ENCODE results near the gene MDFIC. TPM values are rescaled to one million over a fixed set of nuclear protein-coding genes. Genes with fewer than 3 reads are reported as not detected.

Gene MDFIC
- total and polyA plus RNA-seq, 2 of the 4 experiments (the other 2 are of a cell fraction), result 16.9 to 35.0 TPM

GRCh38 chr7:115034515-115034914, 112.6 kb downstream of the MDFIC start:
- H3K56ac ChIP-seq (ENCODE audit: extremely low read depth, insufficient read depth, low read length), result no peak overlapping the region
- intact Hi-C loops (cut with micrococcal nuclease), result no loop called here
- dilution Hi-C loops (cut with HindIII; ENCODE audit: low sequenced_read_pairs, unreplicated experiment), result no loop called here
- no peak overlapping the region for H4K8ac ChIP-seq (ENCODE audit: low read depth in 2 of 2, low read length in 2 of 2)
- in situ Hi-C loops (cut with MboI; ENCODE audit: low sequenced_read_pairs), result no loop called here
- no peak overlapping the region for H2AK5ac ChIP-seq (ENCODE audit: low read depth, low read length)
- TF ChIP-seq CTCF (conservative IDR thresholded peaks at IDR 0.05; ENCODE audit: low read depth, low read length) (no peak), POLR2A (IDR thresholded peaks at IDR 0.05; ENCODE audit: low read depth, low read length) (no peak), RFX5 (IDR thresholded peaks at IDR 0.05; ENCODE audit: low read depth, low read length) (no peak), RCOR1 (IDR thresholded peaks at IDR 0.05; ENCODE audit: insufficient replicate concordance, low read length) (no peak), RAD21 (IDR thresholded peaks at IDR 0.05; ENCODE audit: low read length) (no peak), CHD1 (IDR thresholded peaks at IDR 0.05; ENCODE audit: low read depth, low read length) (no peak), MAZ (IDR thresholded peaks at IDR 0.05; ENCODE audit: borderline replicate concordance, low read depth, low read length) (no peak), MAFK (IDR thresholded peaks at IDR 0.05; ENCODE audit: low read depth, low read length) (no peak), NFE2L2 (IDR thresholded peaks at IDR 0.05; ENCODE audit: low read depth, low read length) (no peak), ELK1 (IDR thresholded peaks at IDR 0.05; ENCODE audit: borderline replicate concordance, low read depth, low read length) (no peak), BHLHE40 (IDR thresholded peaks at IDR 0.05; ENCODE audit: low read depth, low read length) (no peak), USF2 (IDR thresholded peaks at IDR 0.05; ENCODE audit: low read depth, low read length) (no peak), FOS (IDR thresholded peaks at IDR 0.05; ENCODE audit: low read depth, low read length) (no peak), SMC3 (IDR thresholded peaks at IDR 0.05; ENCODE audit: low read depth, low read length) (no peak), CEBPB (IDR thresholded peaks at IDR 0.05; ENCODE audit: low read depth, low read length) (no peak), MXI1 (IDR thresholded peaks at IDR 0.05; ENCODE audit: borderline replicate concordance, low read depth, low read length) (no peak)
- no peak for ATAC-seq (ENCODE audit: low read depth)
- BruUV-seq (replicated peaks), result no TSS peak
- WGBS, 2 experiments (ENCODE audit: extremely low coverage in 2 of 2, insufficient read length in 1 of 2), result 100% methylated on average over 1 of the region's 2 CpGs; no CpG with 5 or more reads in 1 of the 2 experiments
- no peak overlapping the region for H3K18ac ChIP-seq (ENCODE audit: low read depth, low read length)
- H4K20me1 ChIP-seq (ENCODE audit: insufficient read depth, low read length), result no peaks in the 10 kb centered on the region
- H3K79me1 ChIP-seq (ENCODE audit: low read depth in 1 of 2, low read length in 2 of 2), result no peaks in the 10 kb centered on the region
- no peak overlapping the region for H3K14ac ChIP-seq (replicated peaks; ENCODE audit: low read depth, low read length)
- H3K4me3 ChIP-seq (ENCODE audit: insufficient read depth, low read depth, low read length), result no peak overlapping the region
- H2BK15ac ChIP-seq (ENCODE audit: low read depth, low read length), result no peak overlapping the region
- no peak overlapping the region for H2BK20ac ChIP-seq (ENCODE audit: low read depth, low read length)
- H3K9ac ChIP-seq (ENCODE audit: low read depth, low read length), result no peak overlapping the region
- no peak overlapping the region for H3K27ac ChIP-seq (ENCODE audit: insufficient read depth, low read length)
- H3K23ac ChIP-seq (ENCODE audit: low read depth, low read length), result no peak overlapping the region
- H3K4me1 ChIP-seq (ENCODE audit: control insufficient read depth, insufficient read depth, low read length), result no peaks in the 10 kb centered on the region
- H4K91ac ChIP-seq (ENCODE audit: insufficient read depth, low read depth, low read length), result no peak overlapping the region
- POLR2A ChIA-PET (ENCODE audit: unreplicated experiment), result no interaction called here
- no peak overlapping the region for H3K4me2 ChIP-seq (ENCODE audit: low read depth, low read length)
- H2AFZ ChIP-seq (replicated peaks; ENCODE audit: low read length, poor library complexity), result no peak overlapping the region
- H4K5ac ChIP-seq (ENCODE audit: low read depth, low read length), result no peak overlapping the region
- H3K4ac ChIP-seq (ENCODE audit: low read depth, low read length), result no peak overlapping the region
- DNase-seq, result no peak
- no peaks in the 10 kb centered on the region for H3K9me1 ChIP-seq (ENCODE audit: insufficient read depth, low read length)
- CTCF ChIA-PET, result no interaction called here
- H2AK9ac ChIP-seq (replicated peaks; ENCODE audit: low read depth, low read length, poor library complexity), result no peak overlapping the region
- H2BK5ac ChIP-seq (ENCODE audit: low read depth, low read length, poor library complexity, severe bottlenecking), result no peak overlapping the region
- H3K9me3 ChIP-seq (ENCODE audit: control insufficient read depth, insufficient read depth, low read length), result no peaks in the 10 kb centered on the region
- no peak overlapping the region for H2BK120ac ChIP-seq (ENCODE audit: low read depth, low read length)
- no peaks in the 10 kb centered on the region for H3K36me3 ChIP-seq (ENCODE audit: control insufficient read depth, insufficient read depth, low read length)
- no peaks in the 10 kb centered on the region for H3K27me3 ChIP-seq (ENCODE audit: control insufficient read depth, insufficient read depth, low read length)

Data from IMR-90 (cell line).